Measurements from ENCODE around the gene PLCL1. TPM values are rescaled to one million over a fixed set of nuclear protein-coding genes. Genes with fewer than 3 reads are reported as not detected.
A peak's percentile ranks its signal among the peaks of the same experiment; 100 is the strongest.
"Not testable (repeated sequence)": the region's sequence is repeated elsewhere in the genome, so short reads cannot be mapped to it uniquely, and the experiment has no call there.

Gene PLCL1
- total and polyA plus RNA-seq, 2 donors (not counting 3 experiments of a cell fraction or from before 2014, with no cell fraction given) = 0.79 to 3.4 TPM

- POLR2A ChIA-PET = no interaction called here
- CTCF ChIA-PET = no interaction called here
Observed at GRCh38 chr2:198188982-198189381, 384.6 kb downstream of the PLCL1 start.

GRCh38 chr2:198191651-198192050 lies 387.3 kb downstream of the PLCL1 start:
- no TSS peak for BruUV-seq (replicated peaks)
- H3K27me3 ChIP-seq (ENCODE audit: control insufficient read depth in 2 of 2, insufficient read depth in 2 of 2, low read length in 2 of 2) = no peaks in the 10 kb centered on the region
- no peaks in the 10 kb centered on the region for H3K36me3 ChIP-seq (ENCODE audit: control insufficient read depth in 2 of 2, extremely low read depth in 1 of 2, insufficient read depth in 2 of 2, low read length in 2 of 2)
- no peak overlapping the region for H2AFZ ChIP-seq (ENCODE audit: low read depth, low read length)
- no peaks in the 10 kb centered on the region for H3K9me3 ChIP-seq (replicated peaks; ENCODE audit: control insufficient read depth, insufficient read depth, low read length)
- DNase-seq (ENCODE audit: low read depth, low spot score) = peak; percentile 13
- FAIRE-seq = no peak
- no peak overlapping the region for H3K9ac ChIP-seq (replicated peaks; ENCODE audit: extremely low read depth, insufficient read depth, low read length)
- H3K9me1 ChIP-seq (replicated peaks; ENCODE audit: control insufficient read depth, extremely low read depth, insufficient read depth, low read length) = no peaks in the 10 kb centered on the region
- H3K27ac ChIP-seq (ENCODE audit: insufficient read depth, low read depth, low read length) = no peak overlapping the region
- no peak overlapping the region for H3K4me2 ChIP-seq (ENCODE audit: insufficient read depth, low read length)
- intact Hi-C loops (cut with micrococcal nuclease) = no loop called here
- H3K4me1 ChIP-seq (ENCODE audit: control insufficient read depth, extremely low read depth, insufficient read depth, low read length) = no peaks in the 10 kb centered on the region
- POLR2A ChIA-PET = no interaction called here
- no peak overlapping the region for H3K4me3 ChIP-seq (replicated peaks in 1 of 3; ENCODE audit: insufficient read depth in 1 of 3, low read depth in 1 of 3, low read length in 3 of 3)
- dilution Hi-C loops (cut with MboI; ENCODE audit: extremely low pct_ligation_motif_present, low sequenced_read_pairs) = no loop called here
- TF ChIP-seq JUN (IDR thresholded peaks at IDR 0.05; ENCODE audit: borderline replicate concordance, insufficient read depth, insufficient read length, low read depth) (no peak), EZH2 (IDR thresholded peaks at IDR 0.05; ENCODE audit: borderline replicate concordance, low read depth, low read length, severe bottlenecking) (no peak), POLR2AphosphoS5 (IDR thresholded peaks at IDR 0.05; ENCODE audit: insufficient read depth, low read depth, low read length) (no peak), MYC (IDR thresholded peaks at IDR 0.05; ENCODE audit: low read depth, low read length) (no peak), FOS (IDR thresholded peaks at IDR 0.05; ENCODE audit: borderline replicate concordance, insufficient read depth, low read length) (no peak), MAX (IDR thresholded peaks at IDR 0.05; ENCODE audit: insufficient read depth, insufficient read length) (no peak), CTCF (IDR thresholded peaks at IDR 0.05; ENCODE audit: extremely low read depth in 1 of 2, insufficient read depth in 1 of 2, low read depth in 1 of 2, low read length in 2 of 2) (no peak), GATA2 (IDR thresholded peaks at IDR 0.05; ENCODE audit: insufficient read depth, insufficient read length, low read depth, low read length) (no peak), POLR2A (IDR thresholded peaks at IDR 0.05; ENCODE audit: low read depth, low read length) (no peak)
- no peaks in the 10 kb centered on the region for H3K79me2 ChIP-seq (ENCODE audit: control insufficient read depth, insufficient read depth, low read length)
- H4K20me1 ChIP-seq (replicated peaks; ENCODE audit: control insufficient read depth, extremely low read depth, insufficient read depth, low read length) = no peaks in the 10 kb centered on the region
- CTCF ChIA-PET = no interaction called here

More at GRCh38 chr2:198188982-198189381, 384.6 kb downstream of the PLCL1 start:
- Histone ChIP-seq H2AFZ (ENCODE audit: low read depth, low read length) (no peak overlapping the region), H3K79me2 (ENCODE audit: control insufficient read depth, insufficient read depth, low read length) (no peaks in the 10 kb centered on the region), H3K9me3 (replicated peaks; ENCODE audit: control insufficient read depth, insufficient read depth, low read length) (no peaks in the 10 kb centered on the region), H3K4me1 (ENCODE audit: control insufficient read depth, extremely low read depth, insufficient read depth, low read length) (no peaks in the 10 kb centered on the region), H3K9me1 (replicated peaks; ENCODE audit: control insufficient read depth, extremely low read depth, insufficient read depth, low read length) (no peaks in the 10 kb centered on the region), H3K27me3 (ENCODE audit: control insufficient read depth in 2 of 2, insufficient read depth in 2 of 2, low read length in 2 of 2) (no peaks in the 10 kb centered on the region), H3K9ac (replicated peaks; ENCODE audit: extremely low read depth, insufficient read depth, low read length) (no peak overlapping the region), H3K4me3 (replicated peaks in 1 of 3; ENCODE audit: insufficient read depth in 1 of 3, low read depth in 1 of 3, low read length in 3 of 3) (no peak overlapping the region), H3K4me2 (ENCODE audit: insufficient read depth, low read length) (no peak overlapping the region), H4K20me1 (replicated peaks; ENCODE audit: control insufficient read depth, extremely low read depth, insufficient read depth, low read length) (no peaks in the 10 kb centered on the region), H3K36me3 (ENCODE audit: control insufficient read depth in 2 of 2, extremely low read depth in 1 of 2, insufficient read depth in 2 of 2, low read length in 2 of 2) (no peaks in the 10 kb centered on the region), H3K27ac (ENCODE audit: insufficient read depth, low read depth, low read length) (no peak overlapping the region)
- FAIRE-seq (no peak), DNase-seq (ENCODE audit: low read depth, low spot score) (no peak)
- TF ChIP-seq POLR2A (IDR thresholded peaks at IDR 0.05; ENCODE audit: low read depth, low read length) = no peak
- intact Hi-C loops (cut with micrococcal nuclease) (no loop called here), dilution Hi-C loops (cut with MboI; ENCODE audit: extremely low pct_ligation_motif_present, low sequenced_read_pairs) (no loop called here)
- BruUV-seq (replicated peaks) = no TSS peak

- intact Hi-C loops (cut with micrococcal nuclease); DNase-seq (ENCODE audit: low read depth, low spot score); H3K4me2 ChIP-seq (ENCODE audit: insufficient read depth, low read length); CTCF ChIA-PET; dilution Hi-C loops (cut with MboI; ENCODE audit: extremely low pct_ligation_motif_present, low sequenced_read_pairs); H4K20me1 ChIP-seq (replicated peaks; ENCODE audit: control insufficient read depth, extremely low read depth, insufficient read depth, low read length); H3K4me3 ChIP-seq (replicated peaks in 1 of 3; ENCODE audit: insufficient read depth in 1 of 3, low read depth in 1 of 3, low read length in 3 of 3); FAIRE-seq; H3K79me2 ChIP-seq (ENCODE audit: control insufficient read depth, insufficient read depth, low read length); H3K4me1 ChIP-seq (ENCODE audit: control insufficient read depth, extremely low read depth, insufficient read depth, low read length); H3K9me1 ChIP-seq (replicated peaks; ENCODE audit: control insufficient read depth, extremely low read depth, insufficient read depth, low read length); POLR2A ChIA-PET; H2AFZ ChIP-seq (ENCODE audit: low read depth, low read length); H3K27me3 ChIP-seq (ENCODE audit: control insufficient read depth in 2 of 2, insufficient read depth in 2 of 2, low read length in 2 of 2); H3K27ac ChIP-seq (ENCODE audit: insufficient read depth, low read depth, low read length); H3K36me3 ChIP-seq (ENCODE audit: control insufficient read depth in 2 of 2, extremely low read depth in 1 of 2, insufficient read depth in 2 of 2, low read length in 2 of 2); H3K9ac ChIP-seq (replicated peaks; ENCODE audit: extremely low read depth, insufficient read depth, low read length); BruUV-seq (replicated peaks); H3K9me3 ChIP-seq (replicated peaks; ENCODE audit: control insufficient read depth, insufficient read depth, low read length): not testable (repeated sequence)
Observed at GRCh38 chr2:198196556-198196955, 392.2 kb downstream of the PLCL1 start.
